Measurements from ENCODE around the gene HS6ST3. TPM values are rescaled to one million over a fixed set of nuclear protein-coding genes. Genes with fewer than 3 reads are reported as not detected.

Gene HS6ST3
- total and polyA plus RNA-seq, 2 donors (not counting 3 experiments of a cell fraction or from before 2014, with no cell fraction given), result 0.03 to 0.15 TPM

DNA sequence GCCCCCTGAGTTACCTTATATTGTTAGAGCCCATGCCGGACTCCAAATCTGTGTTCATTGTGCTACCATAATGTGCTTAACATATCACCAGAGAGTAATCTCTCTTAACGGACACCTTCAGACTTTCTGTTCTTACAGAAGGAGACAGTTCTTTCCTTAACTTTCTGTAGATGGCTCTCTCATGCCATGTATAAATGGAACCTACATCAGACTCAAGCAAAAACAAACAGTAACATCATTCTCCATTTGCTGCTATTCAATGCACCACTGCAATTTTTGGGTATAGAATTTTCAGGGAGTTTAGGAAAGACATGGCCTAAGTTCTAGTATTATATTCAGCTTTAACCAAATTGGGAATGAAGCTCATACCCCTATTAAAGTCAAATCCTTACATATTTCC lies 24.1 kb upstream of the HS6ST3 start:
- no peak overlapping the region for H2AFZ ChIP-seq (ENCODE audit: low read depth, low read length)
- H3K9ac ChIP-seq (replicated peaks; ENCODE audit: extremely low read depth, insufficient read depth, low read length), result no peak overlapping the region
- no peaks in the 10 kb centered on the region for H3K79me2 ChIP-seq (ENCODE audit: control insufficient read depth, insufficient read depth, low read length)
- H3K9me1 ChIP-seq (replicated peaks; ENCODE audit: control insufficient read depth, extremely low read depth, insufficient read depth, low read length), result no peaks in the 10 kb centered on the region
- H3K27ac ChIP-seq (ENCODE audit: insufficient read depth, low read depth, low read length), result no peak overlapping the region
- peaks cover 14 to 33% of the 10 kb centered on the region in 2 experiments for H3K27me3 ChIP-seq (ENCODE audit: control insufficient read depth in 2 of 2, insufficient read depth in 2 of 2, low read length in 2 of 2)
- H3K4me2 ChIP-seq (ENCODE audit: insufficient read depth, low read length), result no peak overlapping the region
- intact Hi-C loops (cut with micrococcal nuclease), result no loop called here
- no peaks in the 10 kb centered on the region for H4K20me1 ChIP-seq (replicated peaks; ENCODE audit: control insufficient read depth, extremely low read depth, insufficient read depth, low read length)
- H3K9me3 ChIP-seq (replicated peaks; ENCODE audit: control insufficient read depth, insufficient read depth, low read length), result no peaks in the 10 kb centered on the region
- H3K4me3 ChIP-seq (replicated peaks in 1 of 3; ENCODE audit: insufficient read depth in 1 of 3, low read depth in 1 of 3, low read length in 3 of 3), result no peak overlapping the region
- dilution Hi-C loops (cut with MboI; ENCODE audit: extremely low pct_ligation_motif_present, low sequenced_read_pairs), result no loop called here
- TF ChIP-seq FOS (IDR thresholded peaks at IDR 0.05; ENCODE audit: borderline replicate concordance, insufficient read depth, low read length), result no peak
- TF ChIP-seq POLR2A (IDR thresholded peaks at IDR 0.05; ENCODE audit: low read depth, low read length), result no peak
- TF ChIP-seq, protein P1, sequence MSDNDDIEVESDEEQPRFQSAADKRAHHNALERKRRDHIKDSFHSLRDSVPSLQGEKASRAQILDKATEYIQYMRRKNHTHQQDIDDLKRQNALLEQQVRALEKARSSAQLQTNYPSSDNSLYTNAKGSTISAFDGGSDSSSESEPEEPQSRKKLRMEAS (IDR thresholded peaks at IDR 0.05; ENCODE audit: insufficient read depth, insufficient read length), result no peak
- TF ChIP-seq EZH2 (IDR thresholded peaks at IDR 0.05; ENCODE audit: borderline replicate concordance, low read depth, low read length, severe bottlenecking), result no peak
- TF ChIP-seq GATA2 (IDR thresholded peaks at IDR 0.05; ENCODE audit: insufficient read depth, insufficient read length, low read depth, low read length), result no peak
- no peak for TF ChIP-seq JUN (IDR thresholded peaks at IDR 0.05; ENCODE audit: borderline replicate concordance, insufficient read depth, insufficient read length, low read depth)
- TF ChIP-seq MYC (IDR thresholded peaks at IDR 0.05; ENCODE audit: low read depth, low read length), result no peak
- TF ChIP-seq POLR2AphosphoS5 (IDR thresholded peaks at IDR 0.05; ENCODE audit: insufficient read depth, low read depth, low read length), result no peak
- TF ChIP-seq, protein P2, sequence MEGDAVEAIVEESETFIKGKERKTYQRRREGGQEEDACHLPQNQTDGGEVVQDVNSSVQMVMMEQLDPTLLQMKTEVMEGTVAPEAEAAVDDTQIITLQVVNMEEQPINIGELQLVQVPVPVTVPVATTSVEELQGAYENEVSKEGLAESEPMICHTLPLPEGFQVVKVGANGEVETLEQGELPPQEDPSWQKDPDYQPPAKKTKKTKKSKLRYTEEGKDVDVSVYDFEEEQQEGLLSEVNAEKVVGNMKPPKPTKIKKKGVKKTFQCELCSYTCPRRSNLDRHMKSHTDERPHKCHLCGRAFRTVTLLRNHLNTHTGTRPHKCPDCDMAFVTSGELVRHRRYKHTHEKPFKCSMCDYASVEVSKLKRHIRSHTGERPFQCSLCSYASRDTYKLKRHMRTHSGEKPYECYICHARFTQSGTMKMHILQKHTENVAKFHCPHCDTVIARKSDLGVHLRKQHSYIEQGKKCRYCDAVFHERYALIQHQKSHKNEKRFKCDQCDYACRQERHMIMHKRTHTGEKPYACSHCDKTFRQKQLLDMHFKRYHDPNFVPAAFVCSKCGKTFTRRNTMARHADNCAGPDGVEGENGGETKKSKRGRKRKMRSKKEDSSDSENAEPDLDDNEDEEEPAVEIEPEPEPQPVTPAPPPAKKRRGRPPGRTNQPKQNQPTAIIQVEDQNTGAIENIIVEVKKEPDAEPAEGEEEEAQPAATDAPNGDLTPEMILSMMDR (IDR thresholded peaks at IDR 0.05; ENCODE audit: extremely low read depth in 1 of 2, insufficient read depth in 1 of 2, low read depth in 1 of 2, low read length in 2 of 2), result no peak
- H3K4me1 ChIP-seq (ENCODE audit: control insufficient read depth, extremely low read depth, insufficient read depth, low read length), result no peaks in the 10 kb centered on the region
- FAIRE-seq (no peak), DNase-seq (ENCODE audit: low read depth, low spot score) (no peak)
- H3K36me3 ChIP-seq (ENCODE audit: control insufficient read depth in 2 of 2, extremely low read depth in 1 of 2, insufficient read depth in 2 of 2, low read length in 2 of 2), result no peaks in the 10 kb centered on the region
- CTCF ChIA-PET, result interaction anchor here (0.9 to 1.4 kb wide), 5 partner anchors 9 to 752 kb away, joined by 3 to 6 read pairs (median 3); no protein-coding TSS in a partner anchor
- POLR2A ChIA-PET, result no interaction called here
- no TSS peak for BruUV-seq (replicated peaks)

Measured in endothelial cell of umbilical vein (primary cell).